HG02798 (cell line): ENCODE data around the gene KCNMA1.

Experiments used
- ATAC-seq: cut with Tn5 transposase; IDR thresholded peaks from one replicate; pipeline ENCODE4 v1.9.1; 2021; ENCODE audit warnings: mild to moderate bottlenecking; ENCODE audit not compliant: unreplicated experiment, poor library complexity

KCNMA1 gene

DNA sequence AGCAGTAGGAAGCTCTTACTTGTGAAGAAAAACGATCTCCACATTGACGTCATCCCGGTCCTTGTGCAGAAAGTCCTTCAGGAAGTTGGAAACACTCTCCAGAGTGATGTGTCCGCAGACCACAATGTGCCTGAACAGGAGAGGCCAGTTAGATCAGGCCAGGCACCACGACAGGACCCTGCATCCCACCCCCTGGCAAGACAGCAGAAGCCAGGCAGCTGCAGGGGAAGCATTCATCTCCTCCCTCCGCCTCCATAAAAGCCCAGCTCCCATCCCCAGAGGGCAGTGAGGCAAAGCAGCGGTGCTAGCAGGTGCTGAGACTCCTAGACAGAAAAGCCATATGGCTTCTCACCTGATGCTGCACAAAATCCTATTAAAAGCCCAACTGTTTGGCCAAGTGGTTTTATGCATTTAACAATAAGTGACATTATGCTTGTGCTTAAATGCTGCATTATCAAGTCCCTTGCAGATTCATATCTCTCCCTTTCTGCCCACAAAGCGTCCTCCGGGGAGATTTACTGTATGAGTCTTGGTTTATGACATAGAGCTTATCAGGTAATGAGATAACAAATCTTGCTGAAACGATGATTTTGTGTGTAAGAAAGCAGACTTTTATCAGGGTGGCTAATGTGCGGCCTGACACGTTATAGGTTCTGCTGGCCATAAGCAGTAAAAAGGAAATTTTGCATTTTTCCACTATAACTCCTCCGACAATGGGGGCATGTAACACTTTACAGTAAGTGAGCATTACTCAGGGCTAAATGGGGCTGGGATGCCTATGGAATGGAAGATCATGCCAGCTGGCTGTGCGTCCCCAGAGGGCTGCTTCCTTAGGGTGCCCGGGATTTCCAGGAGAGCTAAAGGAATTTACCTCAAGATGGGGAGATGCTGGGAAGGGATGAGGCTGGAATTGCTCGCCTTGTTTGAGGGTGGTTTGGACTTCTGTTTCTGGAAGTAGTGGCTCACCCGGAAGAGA lies 546.9 kb downstream of the KCNMA1 start:
- no peak for ATAC-seq

DNA sequence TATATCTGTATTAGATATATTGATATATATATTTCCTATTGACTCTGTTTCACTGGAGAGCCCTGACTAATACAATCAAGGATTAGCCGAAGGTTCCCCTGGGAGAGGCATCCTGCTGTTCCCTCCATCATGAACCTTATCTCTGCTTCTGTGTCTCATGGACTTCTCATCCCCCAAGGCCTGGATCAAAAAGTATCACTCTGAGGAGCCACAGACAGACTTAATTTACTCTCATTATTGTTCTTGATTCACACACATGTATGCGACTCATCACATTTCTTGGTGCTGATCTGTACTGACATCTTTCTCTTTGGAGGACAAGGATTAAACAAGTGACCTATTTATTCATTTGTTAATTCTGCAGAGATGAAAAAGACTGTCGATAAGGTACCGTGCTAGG lies 550.2 kb downstream of the KCNMA1 start:
- ATAC-seq: no peak

DNA sequence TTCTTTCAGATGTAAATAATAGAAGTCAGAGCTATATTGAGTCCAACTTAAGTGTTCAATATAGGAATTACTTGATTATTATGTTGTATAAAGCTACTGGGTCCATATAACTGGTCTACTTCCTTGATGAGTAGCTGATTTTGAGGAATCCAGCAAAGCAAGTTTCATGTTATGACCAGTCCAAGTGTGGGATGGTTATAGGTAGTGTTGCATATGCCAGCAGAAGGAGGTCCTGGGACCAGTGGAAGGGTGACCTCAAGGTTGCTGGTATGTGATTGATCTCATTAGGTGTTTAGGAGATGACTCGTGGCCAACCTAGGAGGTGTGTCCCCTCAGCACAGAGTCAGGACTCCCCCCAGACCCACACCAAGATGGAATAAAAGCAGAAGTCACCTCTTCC lies 551.5 kb downstream of the KCNMA1 start:
- ATAC-seq: no peak

DNA sequence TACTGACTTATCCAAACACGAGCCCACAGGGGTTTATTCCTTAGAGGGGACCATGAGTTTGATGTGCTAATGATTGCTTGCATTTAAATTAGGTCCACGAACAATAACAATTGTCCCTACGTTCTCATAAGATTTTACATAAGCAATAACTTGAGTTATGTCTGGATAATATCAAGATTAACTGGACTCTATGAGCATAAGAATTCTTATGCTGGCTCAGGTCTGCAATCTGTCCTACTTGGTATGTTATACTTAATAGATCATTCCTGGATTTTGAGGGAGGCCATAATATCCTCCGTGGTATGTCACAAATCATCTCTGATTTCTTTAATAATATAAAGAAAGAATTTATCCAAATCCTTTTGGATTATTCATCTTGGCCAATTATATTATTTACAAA lies 552.3 kb downstream of the KCNMA1 start:
- no peak for ATAC-seq

DNA sequence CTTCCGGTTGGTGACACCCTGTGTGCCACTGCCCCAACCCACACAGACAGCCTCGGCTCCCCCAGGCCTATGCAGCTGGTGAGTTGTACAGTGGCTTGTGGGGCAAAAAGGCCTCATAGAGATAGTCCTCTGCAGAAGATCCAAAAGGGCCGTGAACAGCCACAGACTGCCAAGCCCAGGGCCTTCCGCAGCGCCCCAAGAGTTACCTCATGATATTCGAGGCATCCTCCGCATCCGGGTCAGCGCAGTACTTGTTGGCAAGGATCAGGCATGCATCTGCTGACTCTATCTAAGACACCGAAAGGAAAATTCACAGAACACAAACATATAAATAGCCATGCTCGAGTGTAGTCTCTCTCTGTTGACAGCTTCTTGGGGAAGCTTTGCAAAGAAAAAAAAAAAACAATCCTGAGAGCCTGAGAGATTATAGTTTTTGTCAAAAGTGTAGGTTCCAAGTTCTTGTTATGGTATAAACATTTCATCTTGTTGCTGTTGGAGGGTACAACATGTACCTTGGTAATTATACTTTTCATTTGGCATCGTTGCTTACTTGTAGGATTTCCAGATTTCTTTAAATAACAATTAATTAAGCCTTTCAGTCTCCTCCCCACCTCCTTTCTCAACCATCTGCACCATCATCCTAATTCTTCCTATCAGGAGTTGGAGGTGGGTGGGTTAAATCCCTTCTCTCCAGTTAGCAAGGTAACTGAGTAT lies 553.0 kb downstream of the KCNMA1 start:
- no peak for ATAC-seq

DNA sequence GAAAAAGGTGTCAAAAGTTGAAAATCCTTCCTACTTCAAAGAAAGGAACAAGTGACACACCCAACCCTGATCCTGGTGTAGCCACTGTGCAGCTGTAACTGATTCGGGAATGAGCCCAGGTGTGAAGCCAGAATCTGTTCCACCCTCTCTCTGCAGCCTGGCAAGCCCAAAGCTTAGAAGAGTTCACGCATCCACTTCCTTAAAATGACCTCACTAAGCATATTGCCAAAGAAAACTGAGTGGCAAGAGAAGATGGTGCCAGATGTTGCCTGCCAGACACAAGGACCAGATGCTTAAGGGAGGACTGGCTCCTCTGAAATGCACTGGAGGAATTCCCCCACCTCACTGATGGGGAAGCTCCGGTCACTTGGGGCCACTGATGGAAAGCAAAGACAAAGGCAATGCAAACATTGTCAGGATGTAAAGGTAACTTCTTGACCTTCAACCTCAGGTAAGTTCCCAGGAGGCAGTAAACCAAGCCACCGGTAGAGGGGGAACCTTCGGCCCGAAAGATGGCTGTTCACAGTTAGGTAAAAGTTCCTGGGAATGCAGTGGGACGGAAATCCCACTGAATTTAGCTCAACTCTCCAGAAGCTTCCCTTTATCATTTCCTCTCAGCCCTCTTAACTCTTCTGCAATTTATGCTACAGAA lies 554.9 kb downstream of the KCNMA1 start:
- no peak for ATAC-seq

DNA sequence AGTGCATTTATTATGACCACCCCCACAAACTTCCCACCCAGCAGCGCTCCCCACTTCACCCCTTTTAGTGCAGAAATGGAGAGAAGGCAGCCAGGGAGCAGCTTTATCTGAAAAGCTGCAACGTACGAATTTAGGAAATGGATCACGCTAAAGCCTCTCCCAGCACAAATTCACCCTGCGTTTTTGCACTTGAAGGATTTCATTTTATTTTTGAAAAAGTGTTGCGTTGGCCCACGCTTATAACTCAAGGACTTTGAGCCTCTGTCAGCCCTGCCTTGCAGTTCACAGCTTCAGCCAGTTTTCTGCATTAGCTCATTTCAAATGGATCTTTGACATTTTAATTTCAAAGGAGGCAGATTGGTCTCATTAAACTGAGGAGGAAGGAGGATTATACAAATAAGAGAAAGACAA lies 556.1 kb downstream of the KCNMA1 start:
- ATAC-seq: no peak

DNA sequence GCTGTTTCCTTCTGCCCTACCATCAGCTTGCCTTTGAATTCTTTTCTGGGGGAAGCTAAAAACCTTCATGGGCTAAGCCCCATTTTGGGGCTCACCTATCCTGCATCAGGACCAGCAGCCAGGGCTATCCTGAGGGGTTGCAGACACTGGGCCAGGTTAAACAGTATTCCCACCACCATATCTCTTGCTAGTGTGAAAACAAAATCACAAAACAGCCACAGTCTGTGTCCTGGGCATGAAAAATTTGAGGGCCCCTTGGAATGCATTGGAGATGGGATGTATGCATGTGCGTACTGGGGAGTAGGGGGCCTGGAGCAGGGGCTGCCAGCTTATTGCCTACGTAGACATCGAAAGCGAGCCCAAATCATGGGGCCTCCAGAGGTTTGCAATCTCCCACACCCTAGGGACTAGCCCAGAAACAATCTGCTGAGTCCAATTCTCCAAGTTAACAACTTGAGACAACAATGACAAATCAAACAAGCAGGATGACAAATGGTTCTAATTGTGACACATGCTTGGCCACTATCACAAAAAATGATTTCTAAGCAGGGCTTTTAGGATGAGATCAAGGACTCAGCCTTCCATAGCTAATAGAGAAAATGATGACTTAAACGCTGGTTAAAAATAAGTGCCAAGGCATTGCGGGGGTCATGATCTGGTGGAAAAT lies 557.1 kb downstream of the KCNMA1 start:
- no peak for ATAC-seq

DNA sequence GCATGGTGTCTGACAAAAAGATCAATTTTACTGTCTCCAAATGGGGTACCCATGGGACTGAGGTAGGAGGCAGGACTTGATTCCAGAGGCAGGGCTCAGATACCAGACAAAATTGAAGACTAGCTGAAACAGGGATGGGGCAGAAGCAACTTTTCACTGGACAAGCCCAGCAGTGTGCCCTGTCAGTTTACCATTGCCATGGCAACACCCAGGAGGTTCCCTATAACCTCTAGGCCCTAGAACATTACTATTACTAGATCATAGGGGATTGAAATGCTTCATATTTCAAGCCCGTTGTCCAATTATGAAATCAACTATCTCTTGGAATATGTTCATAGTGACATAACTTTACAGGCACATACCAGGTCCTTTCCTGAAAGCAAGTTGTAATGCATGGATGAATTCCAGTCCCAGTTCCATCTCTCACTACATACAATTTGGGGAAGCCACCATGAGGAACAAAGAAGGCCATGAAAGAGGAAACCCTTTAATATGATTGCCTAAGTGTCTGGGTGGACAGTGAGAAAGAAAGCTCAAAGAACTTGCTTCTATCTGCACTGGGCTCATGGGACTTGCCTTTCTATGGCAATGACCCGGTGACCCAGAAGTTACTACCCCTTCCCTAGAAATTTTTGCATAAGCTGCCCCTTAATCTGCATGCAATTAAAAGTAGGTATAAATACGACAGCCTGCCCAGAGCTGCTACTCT lies 557.9 kb downstream of the KCNMA1 start:
- ATAC-seq: no peak

DNA sequence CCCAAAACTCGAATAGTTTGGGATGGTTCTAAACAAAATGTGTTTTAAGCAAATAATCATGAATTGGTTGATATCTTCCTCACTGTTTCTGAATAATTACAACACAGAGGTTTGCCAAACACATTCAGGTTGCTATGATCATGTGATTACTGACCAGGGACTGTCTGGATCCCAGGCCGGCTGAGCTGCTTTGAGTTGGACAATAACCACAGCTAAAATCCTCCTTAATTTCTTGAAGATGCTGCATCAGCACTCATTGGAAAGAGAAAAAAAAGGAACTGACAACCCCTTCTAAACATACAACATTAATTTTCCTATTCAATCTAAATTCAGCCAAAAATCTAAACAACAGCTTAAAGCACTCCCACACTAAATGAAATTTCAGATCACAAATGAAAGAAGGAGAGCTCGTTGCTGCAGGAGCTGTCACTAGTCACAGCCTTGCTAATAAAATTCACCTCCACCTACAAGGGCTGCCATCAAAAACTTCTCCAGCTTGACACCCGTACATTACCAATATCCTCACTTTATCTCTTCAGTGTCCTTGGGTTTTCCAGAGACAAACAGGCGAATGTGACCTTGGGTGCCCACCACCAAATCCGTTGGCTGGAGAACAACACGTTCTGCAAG lies 560.2 kb downstream of the KCNMA1 start:
- ATAC-seq: no peak

DNA sequence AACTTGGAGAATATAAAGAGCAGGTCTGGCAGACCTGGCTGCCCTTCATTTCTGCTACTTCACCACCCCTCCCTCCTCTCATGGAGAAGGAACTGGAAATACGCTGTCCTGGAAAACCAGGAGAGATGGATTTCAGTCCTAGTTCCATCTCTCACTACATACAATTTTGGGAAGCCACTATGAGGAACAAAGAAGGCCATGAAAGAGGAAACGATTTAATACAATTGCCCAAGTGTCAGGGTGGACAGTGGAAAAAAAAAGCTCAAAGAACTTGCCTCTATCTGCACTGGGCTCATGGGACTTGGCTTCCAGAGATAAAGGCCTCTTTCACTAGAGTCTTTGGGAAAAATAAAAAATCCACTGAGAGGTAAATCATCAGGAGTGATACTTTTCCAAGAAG lies 561.7 kb downstream of the KCNMA1 start:
- no peak for ATAC-seq

DNA sequence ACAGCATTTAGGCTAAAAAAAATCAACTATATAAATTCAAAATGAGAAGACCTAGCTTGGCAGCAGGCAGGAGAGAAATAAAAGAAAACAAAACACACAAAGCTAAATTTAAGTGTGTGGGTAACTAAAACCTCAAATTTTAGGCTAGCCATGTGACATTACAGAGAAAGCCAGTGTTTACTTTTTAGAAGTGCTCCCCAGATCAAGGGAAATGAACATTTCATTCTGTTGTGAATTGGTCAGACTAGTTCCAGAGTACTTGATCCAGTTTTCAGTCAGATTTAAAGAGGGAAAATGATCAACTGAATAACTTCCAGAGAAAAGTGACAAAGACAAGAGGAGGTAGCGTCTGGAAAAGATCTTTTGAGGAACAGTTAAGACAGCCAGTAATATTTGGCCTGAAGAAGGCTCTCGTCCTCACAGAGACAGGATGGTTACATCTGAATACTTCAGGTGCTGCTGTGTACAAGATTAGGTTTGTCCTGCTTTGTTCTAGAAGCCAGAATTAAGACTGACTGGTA lies 563.4 kb downstream of the KCNMA1 start:
- ATAC-seq: no peak

DNA sequence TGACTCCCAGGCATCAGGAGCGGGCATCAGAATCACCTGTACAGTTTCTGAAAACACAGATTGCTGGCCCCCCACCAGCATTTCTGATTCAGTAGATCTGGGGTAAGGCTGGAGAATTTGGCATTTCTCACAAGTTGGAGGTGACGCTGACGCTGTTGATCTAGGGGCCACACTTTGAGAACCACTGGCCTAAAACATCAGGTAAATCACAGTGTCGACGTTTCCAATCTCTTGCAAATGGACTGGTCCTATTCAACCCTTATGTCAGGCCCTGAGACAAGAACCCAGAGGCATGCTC lies 564.0 kb downstream of the KCNMA1 start:
- ATAC-seq: no peak

DNA sequence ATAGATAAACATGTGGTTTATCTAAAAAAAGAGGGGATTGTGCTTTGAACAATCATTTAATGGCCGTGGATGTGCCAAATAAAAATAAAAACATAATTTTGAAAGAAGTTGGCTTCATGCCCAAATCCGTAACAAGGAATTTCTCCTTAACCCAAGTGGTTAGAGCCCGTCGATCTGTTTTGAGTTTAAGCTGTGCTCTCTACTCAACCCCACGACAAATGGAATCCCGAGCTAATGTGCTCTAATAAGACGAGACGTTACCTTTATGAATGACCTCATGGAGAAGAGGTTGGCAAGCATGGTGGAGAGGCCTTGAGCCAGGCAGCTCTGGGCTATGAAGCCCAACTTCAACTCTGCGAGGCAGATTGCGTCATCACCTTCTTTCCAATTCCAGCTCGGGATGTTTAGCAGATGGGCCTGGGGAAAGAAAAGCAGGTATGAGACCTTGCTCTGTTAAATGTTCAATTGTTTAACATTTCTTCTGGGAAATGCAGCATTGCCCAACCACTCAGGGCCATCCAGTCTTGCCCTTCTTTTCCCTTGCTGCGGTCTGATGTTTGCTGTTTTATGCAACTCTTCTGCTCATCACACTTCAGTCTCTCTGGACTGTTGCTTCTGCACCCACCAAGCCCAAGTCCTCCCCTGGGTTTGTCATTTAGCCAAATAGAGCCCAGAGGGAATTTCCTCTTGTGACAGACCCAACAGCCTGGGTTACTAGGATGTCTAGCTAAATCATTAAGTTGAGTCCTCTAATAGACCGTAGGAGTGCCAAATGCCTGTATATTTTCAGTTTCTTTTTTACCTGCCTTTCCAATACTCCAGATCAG lies 564.6 kb downstream of the KCNMA1 start:
- ATAC-seq: no peak

DNA sequence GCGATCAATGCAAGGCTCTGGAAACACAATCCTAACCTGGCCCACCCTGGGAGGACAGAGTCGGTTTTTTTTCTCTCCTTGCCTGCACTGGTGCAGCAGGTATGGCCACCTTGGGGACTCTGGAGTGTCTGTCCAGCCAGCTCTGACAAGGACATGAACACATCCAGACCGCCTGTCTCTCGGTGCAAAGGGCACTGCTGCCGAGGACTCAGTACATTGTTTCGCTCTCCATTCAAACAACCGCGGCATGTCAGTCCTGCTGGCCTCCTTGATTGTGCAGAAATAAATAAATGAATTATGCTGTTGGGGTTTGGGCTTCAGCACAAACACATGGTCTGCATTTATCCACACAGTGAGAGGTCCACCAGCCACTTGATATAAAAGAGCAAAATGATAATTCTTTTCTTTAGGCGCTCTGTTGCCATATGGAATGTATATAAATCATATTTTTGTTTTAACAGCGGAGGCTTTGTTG lies 565.2 kb downstream of the KCNMA1 start:
- ATAC-seq: no peak

DNA sequence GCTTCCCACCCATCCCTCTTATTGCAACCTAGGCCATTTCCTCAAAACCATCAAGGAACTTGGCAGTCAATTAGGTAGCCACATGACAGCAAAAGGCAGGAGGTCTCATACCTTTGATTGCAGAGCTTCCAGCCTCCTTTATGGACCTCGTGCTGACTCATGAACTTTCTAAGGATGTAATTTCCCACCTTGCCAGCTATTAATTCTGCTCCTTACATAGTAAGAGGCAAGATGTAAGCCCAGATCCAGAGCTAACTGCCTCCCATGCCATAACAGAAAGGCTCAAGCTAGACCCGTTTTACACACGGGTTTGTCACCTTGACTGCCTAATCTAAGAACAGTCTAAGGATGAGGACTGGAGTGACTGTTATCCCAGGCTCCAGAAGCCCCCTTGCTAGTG lies 565.7 kb downstream of the KCNMA1 start:
- ATAC-seq: no peak

DNA sequence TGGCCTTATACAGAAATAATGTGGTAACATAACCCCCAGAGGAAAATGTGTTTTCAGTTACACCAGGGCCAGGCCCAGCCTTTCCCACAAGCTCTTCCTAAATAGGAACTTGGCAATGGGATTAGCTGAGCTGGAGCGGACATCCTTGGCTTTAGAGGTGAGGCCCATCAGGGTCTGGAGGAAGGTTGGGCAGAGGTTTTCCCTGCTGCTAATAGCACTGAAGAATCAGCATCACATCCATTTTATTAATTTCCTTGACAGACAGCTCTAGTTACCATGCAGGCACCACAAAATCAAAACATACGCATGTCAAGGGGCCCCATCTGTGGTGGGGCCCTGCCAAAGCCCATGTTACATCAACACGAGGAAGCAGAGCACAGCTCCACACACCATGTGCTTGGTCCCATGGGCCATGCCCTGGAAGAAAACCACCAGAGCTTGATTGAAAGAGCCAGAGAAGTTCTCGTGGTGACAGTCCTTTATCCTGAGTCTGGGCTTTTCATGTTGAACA lies 566.6 kb downstream of the KCNMA1 start:
- ATAC-seq: no peak

DNA sequence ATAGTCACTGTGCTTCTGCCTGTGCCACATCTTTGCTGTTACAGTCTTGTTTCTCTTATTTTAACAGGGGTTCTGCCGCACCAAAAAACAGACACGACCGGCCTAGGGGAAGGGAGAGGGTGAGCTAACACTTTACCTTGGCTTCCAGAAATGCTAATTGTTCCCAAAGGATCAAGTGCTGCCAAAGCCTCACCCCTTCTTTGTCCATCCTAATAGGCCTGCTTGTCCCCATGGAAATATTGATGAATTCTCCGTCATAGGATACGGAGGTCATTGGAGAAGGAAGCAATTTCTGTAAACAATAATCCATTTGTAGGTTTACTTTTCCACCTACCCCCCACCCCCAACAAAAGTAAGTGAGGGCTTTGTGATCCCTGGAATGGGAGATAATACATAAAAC lies 567.3 kb downstream of the KCNMA1 start:
- no peak for ATAC-seq
